Loucy (cell line): ENCODE results near the gene PTPRT.

Experiments
- H2AFZ ChIP-seq: fragments of 200-600 bp; sonication (generic); 2 replicates; pipeline ENCODE4 v1.6.0; 2016; ENCODE audit warnings: antibody characterized with exemption, mild to moderate bottlenecking, low read length, moderate library complexity
- H3F3A ChIP-seq: fragments of 200-600 bp; 2 replicates; pipeline ENCODE4 v1.6.0; 2016; ENCODE audit warnings: antibody characterized with exemption, low read depth, mild to moderate bottlenecking
- H3K27me3 ChIP-seq: fragments of 200-600 bp; sonication (generic); 2 replicates; pipeline ENCODE4 v1.6.1; 2014; ENCODE audit warnings: low read length, mild to moderate bottlenecking; ENCODE audit not compliant: insufficient read depth, poor library complexity, severe bottlenecking
- H3K36me3 ChIP-seq: fragments of 200-600 bp; sonication (generic); 2 replicates; pipeline ENCODE4 v1.6.1; 2016; ENCODE audit warnings: low read length; ENCODE audit not compliant: insufficient read depth
- H3K4me1 ChIP-seq: fragments of 200-600 bp; sonication (generic); 2 replicates; pipeline ENCODE4 v1.5.1; 2014; ENCODE audit warnings: low read length, mild to moderate bottlenecking; ENCODE audit not compliant: insufficient read depth, poor library complexity, severe bottlenecking
- H3K4me2 ChIP-seq: fragments of 200-600 bp; sonication (generic); 2 replicates; pipeline ENCODE4 v1.6.0; 2014; ENCODE audit warnings: antibody characterized with exemption, low read length, low read depth, mild to moderate bottlenecking; ENCODE audit not compliant: poor library complexity, severe bottlenecking
- H3K4me3 ChIP-seq: fragments of 200-600 bp; sonication (generic); 2 replicates; pipeline ENCODE4 v1.5.1; 2014; ENCODE audit warnings: low read length, mild to moderate bottlenecking, mixed read lengths; ENCODE audit not compliant: poor library complexity, severe bottlenecking
- H3K79me2 ChIP-seq: fragments of 200-600 bp; sonication (generic); 2 replicates; pipeline ENCODE4 v1.6.1; 2014; ENCODE audit warnings: low read length; ENCODE audit not compliant: insufficient read depth
- H3K9ac ChIP-seq: fragments of 200-600 bp; sonication (generic); 2 replicates; pipeline ENCODE4 v1.6.0; 2014; ENCODE audit warnings: mild to moderate bottlenecking, low read depth, low read length, moderate library complexity; ENCODE audit not compliant: poor library complexity, severe bottlenecking
- H3K9me2 ChIP-seq: fragments of 200-600 bp; sonication (generic); replicated peaks from 2 replicates; pipeline ENCODE4 v1.6.1; 2016; ENCODE audit warnings: low read depth, low read length, mixed read lengths
- H3K9me3 ChIP-seq: fragments of 200-600 bp; sonication (generic); 2 replicates; pipeline ENCODE4 v1.6.1; 2014; ENCODE audit warnings: mild to moderate bottlenecking, antibody characterized with exemption, low read length, low read depth; ENCODE audit not compliant: insufficient read depth
- H4K20me1 ChIP-seq: fragments of 200-600 bp; sonication (generic); 2 replicates; pipeline ENCODE4 v1.6.0; 2014; ENCODE audit warnings: antibody characterized with exemption, low read length, mild to moderate bottlenecking; ENCODE audit not compliant: insufficient read depth, poor library complexity, severe bottlenecking
- EZH2phosphoT487 ChIP-seq: fragments of 200-600 bp; IDR thresholded peaks from 2 replicates; pipeline ENCODE4 v1.6.1; 2018; ENCODE audit warnings: antibody characterized with exemption, mild to moderate bottlenecking, moderate library complexity, borderline replicate concordance
- TF ChIP-seq, protein P1 (sequence below): fragments of 200-600 bp; sonication (generic); conservative IDR thresholded peaks from 2 replicates; pipeline ENCODE4 v1.5.1; 2014; ENCODE audit warnings: mild to moderate bottlenecking, antibody characterized with exemption, low read length

Gene PTPRT

GRCh38 chr20:42484790-42485375 lies 704.8 kb downstream of the PTPRT start:
- Histone ChIP-seq H3K9me2 (no peaks in the 10 kb centered on the region), H3K27me3 (no peaks in the 10 kb centered on the region), H3K4me3 (no peak overlapping the region), H4K20me1 (no peaks in the 10 kb centered on the region), H3K79me2 (no peaks in the 10 kb centered on the region), H2AFZ (no peak overlapping the region), H3K9ac (no peak overlapping the region), H3K4me1 (no peaks in the 10 kb centered on the region), H3F3A (no peaks in the 10 kb centered on the region), H3K4me2 (no peak overlapping the region), H3K36me3 (no peaks in the 10 kb centered on the region), H3K9me3 (no peaks in the 10 kb centered on the region)
- TF ChIP-seq, protein P1, sequence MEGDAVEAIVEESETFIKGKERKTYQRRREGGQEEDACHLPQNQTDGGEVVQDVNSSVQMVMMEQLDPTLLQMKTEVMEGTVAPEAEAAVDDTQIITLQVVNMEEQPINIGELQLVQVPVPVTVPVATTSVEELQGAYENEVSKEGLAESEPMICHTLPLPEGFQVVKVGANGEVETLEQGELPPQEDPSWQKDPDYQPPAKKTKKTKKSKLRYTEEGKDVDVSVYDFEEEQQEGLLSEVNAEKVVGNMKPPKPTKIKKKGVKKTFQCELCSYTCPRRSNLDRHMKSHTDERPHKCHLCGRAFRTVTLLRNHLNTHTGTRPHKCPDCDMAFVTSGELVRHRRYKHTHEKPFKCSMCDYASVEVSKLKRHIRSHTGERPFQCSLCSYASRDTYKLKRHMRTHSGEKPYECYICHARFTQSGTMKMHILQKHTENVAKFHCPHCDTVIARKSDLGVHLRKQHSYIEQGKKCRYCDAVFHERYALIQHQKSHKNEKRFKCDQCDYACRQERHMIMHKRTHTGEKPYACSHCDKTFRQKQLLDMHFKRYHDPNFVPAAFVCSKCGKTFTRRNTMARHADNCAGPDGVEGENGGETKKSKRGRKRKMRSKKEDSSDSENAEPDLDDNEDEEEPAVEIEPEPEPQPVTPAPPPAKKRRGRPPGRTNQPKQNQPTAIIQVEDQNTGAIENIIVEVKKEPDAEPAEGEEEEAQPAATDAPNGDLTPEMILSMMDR = no peak
- TF ChIP-seq EZH2phosphoT487 = no peak

DNA sequence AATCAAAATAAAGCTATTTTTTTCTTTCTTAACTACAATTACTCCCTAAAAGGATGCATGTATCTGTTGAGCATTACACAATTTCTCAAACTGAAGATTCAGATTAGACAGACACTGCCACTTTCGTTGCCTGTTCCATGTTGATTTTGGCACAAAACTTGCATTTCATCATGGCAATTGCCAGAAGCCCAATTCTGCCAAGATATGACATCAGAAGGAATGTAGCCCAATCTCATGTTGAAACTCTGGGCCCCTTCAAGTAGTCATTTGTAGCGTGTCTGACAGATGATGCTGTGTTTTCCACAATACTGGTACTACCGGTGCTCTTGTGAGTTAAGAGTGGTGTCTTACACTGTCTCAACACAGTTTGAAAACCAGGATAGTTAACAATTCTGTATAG lies 705.4 kb downstream of the PTPRT start:
- H3K9me2 ChIP-seq = no peaks in the 10 kb centered on the region
- no peaks in the 10 kb centered on the region for H3K79me2 ChIP-seq
- H4K20me1 ChIP-seq = no peaks in the 10 kb centered on the region
- no peaks in the 10 kb centered on the region for H3K4me1 ChIP-seq
- H3K36me3 ChIP-seq = no peaks in the 10 kb centered on the region
- no peak overlapping the region for H3K9ac ChIP-seq
- no peak overlapping the region for H3K4me3 ChIP-seq
- no peak overlapping the region for H3K4me2 ChIP-seq
- no peaks in the 10 kb centered on the region for H3K9me3 ChIP-seq
- no peaks in the 10 kb centered on the region for H3F3A ChIP-seq
- no peak for TF ChIP-seq EZH2phosphoT487
- TF ChIP-seq, protein P1 = no peak
- H3K27me3 ChIP-seq = no peaks in the 10 kb centered on the region
- no peak overlapping the region for H2AFZ ChIP-seq

GRCh38 chr20:42483730-42484303 lies 705.9 kb downstream of the PTPRT start:
- Histone ChIP-seq H3K4me2 (no peak overlapping the region), H3K36me3 (no peaks in the 10 kb centered on the region), H2AFZ (no peak overlapping the region), H3F3A (no peaks in the 10 kb centered on the region), H3K9me2 (no peaks in the 10 kb centered on the region), H3K4me1 (no peaks in the 10 kb centered on the region), H3K27me3 (no peaks in the 10 kb centered on the region), H4K20me1 (no peaks in the 10 kb centered on the region), H3K4me3 (no peak overlapping the region), H3K9me3 (no peaks in the 10 kb centered on the region), H3K9ac (no peak overlapping the region), H3K79me2 (no peaks in the 10 kb centered on the region)
- TF ChIP-seq EZH2phosphoT487 = no peak
- TF ChIP-seq, protein P1 = peak; percentile 65
